Liver (tissue), 9 donors: ENCODE results near the gene S100A13. TPM values are rescaled to one million over a fixed set of nuclear protein-coding genes. Genes with fewer than 3 reads are reported as not detected.

Experiments used
- DNase-seq: peaks from one replicate; pipeline ENCODE4 v3.0.0-alpha.2; 2017; ENCODE audit warnings: low spot score
- H3K27ac ChIP-seq, 2 donors: one replicate each; pipeline ENCODE4 v1.7.0; 2013; ENCODE audit warnings: inconsistent platforms in 2 of 2, low read length in 2 of 2, control low read depth in 1 of 2, low read depth in 1 of 2, mild to moderate bottlenecking in 1 of 2
- H3K27me3 ChIP-seq, 4 donors: one replicate each; pipeline versions ENCODE4 v1.6.1 to v1.7.0; 2013; ENCODE audit warnings: low read length in 3 of 4, inconsistent platforms in 1 of 4, mild to moderate bottlenecking in 1 of 4, moderate library complexity in 1 of 4; ENCODE audit not compliant: control insufficient read depth in 4 of 4, insufficient read depth in 4 of 4
- H3K36me3 ChIP-seq, 4 donors: one replicate each; pipeline versions ENCODE4 v1.6.1 to v1.7.0; 2013; ENCODE audit warnings: low read length in 3 of 4, mild to moderate bottlenecking in 3 of 4, low read depth in 1 of 4, moderate library complexity in 1 of 4; ENCODE audit not compliant: control insufficient read depth in 4 of 4, insufficient read depth in 3 of 4
- H3K4me1 ChIP-seq, 4 donors: one replicate each; pipeline versions ENCODE4 v1.6.1 to v1.7.0; 2013; ENCODE audit warnings: low read length in 3 of 4, mild to moderate bottlenecking in 3 of 4, moderate library complexity in 1 of 4; ENCODE audit not compliant: control insufficient read depth in 4 of 4, insufficient read depth in 4 of 4
- H3K4me3 ChIP-seq, 3 donors: one replicate each; pipeline versions ENCODE4 v1.6.1 to v1.7.0; 2013; ENCODE audit warnings: low read length in 3 of 3, control low read depth in 1 of 3, low read depth in 1 of 3, mild to moderate bottlenecking in 1 of 3
- H3K9ac ChIP-seq, 2 donors: one replicate each; pipeline ENCODE4 v1.7.0; 2013; ENCODE audit warnings: low read length in 2 of 2, mild to moderate bottlenecking in 2 of 2, moderate library complexity in 2 of 2, control low read depth in 1 of 2, low read depth in 1 of 2
- H3K9me3 ChIP-seq, 4 donors: one replicate each; pipeline versions ENCODE4 v1.6.1 to v1.7.0; 2013; ENCODE audit warnings: low read length in 3 of 4; ENCODE audit not compliant: control insufficient read depth in 4 of 4
- EGR1 ChIP-seq, 2 donors: IDR thresholded peaks; 2 replicates each; pipeline ENCODE4 v1.6.1; 2016 to 2018; ENCODE audit warnings: antibody characterized with exemption in 2 of 2, low read depth in 2 of 2
- FOXA1 ChIP-seq: IDR thresholded peaks from 2 replicates; pipeline ENCODE4 v1.6.1; 2016; ENCODE audit warnings: antibody characterized with exemption
- FOXA2 ChIP-seq: IDR thresholded peaks from 2 replicates; pipeline ENCODE4 v1.6.1; 2016; ENCODE audit warnings: antibody characterized with exemption
- GABPA ChIP-seq, 2 donors: IDR thresholded peaks in 1 of 2; conservative IDR thresholded peaks in 1 of 2; 2 replicates each; pipeline ENCODE4 v1.6.1; 2016; ENCODE audit warnings: antibody characterized with exemption in 2 of 2, mild to moderate bottlenecking in 1 of 2, moderate library complexity in 1 of 2
- HNF4A ChIP-seq, 2 donors: conservative IDR thresholded peaks; 2 replicates each; pipeline ENCODE4 v1.6.1; 2016; ENCODE audit warnings: antibody characterized with exemption in 2 of 2, mild to moderate bottlenecking in 2 of 2
- HNF4G ChIP-seq: IDR thresholded peaks from 2 replicates; pipeline ENCODE4 v1.6.1; 2016; ENCODE audit warnings: antibody characterized with exemption
- JUND ChIP-seq, 2 donors: IDR thresholded peaks; 2 replicates each; pipeline ENCODE4 v1.6.1; 2016; ENCODE audit warnings: antibody characterized with exemption in 2 of 2
- NR2F2 ChIP-seq: IDR thresholded peaks from 2 replicates; pipeline ENCODE4 v1.6.1; 2016; ENCODE audit warnings: antibody characterized with exemption
- RAD21 ChIP-seq, 2 donors: IDR thresholded peaks; 2 replicates each; pipeline ENCODE4 v1.6.1; 2016; ENCODE audit warnings: antibody characterized with exemption in 2 of 2, mild to moderate bottlenecking in 2 of 2
- RXRA ChIP-seq, 2 donors: IDR thresholded peaks; 2 replicates each; pipeline ENCODE4 v1.6.1; 2017 to 2018; ENCODE audit warnings: antibody characterized with exemption in 2 of 2, mild to moderate bottlenecking in 1 of 2
- SP1 ChIP-seq: IDR thresholded peaks from 2 replicates; pipeline ENCODE4 v1.6.1; 2018; ENCODE audit warnings: antibody characterized with exemption, mild to moderate bottlenecking
- TAF1 ChIP-seq: conservative IDR thresholded peaks from 2 replicates; pipeline ENCODE4 v1.6.1; 2016; ENCODE audit warnings: antibody characterized with exemption, mild to moderate bottlenecking
- YY1 ChIP-seq: IDR thresholded peaks from 2 replicates; pipeline ENCODE4 v1.6.1; 2016; ENCODE audit warnings: antibody characterized with exemption, mild to moderate bottlenecking
- WGBS: extraction: QIAGEN DNeasy Blood & Tissue Kit; methylation state at CpG from one replicate; pipeline ENCODE4 v1.1.7; 2013; 5-methylcytosine and 5-hydroxymethylcytosine counted together
- polyA plus RNA-seq, 2 donors: library from polyadenylated mRNA; stranded (reverse) in 1 of 2; unstranded in 1 of 2; fragments of 200-250 nt in 1 of 2; fragments of >200 nt in 1 of 2; fragmentation: Nextera tagmentation in 1 of 2; extraction: Ambion mirVana in 1 of 2; gene quantifications; one replicate each; pipeline versions ENCODE4 v1.2.1 to v1.2.3, GENCODE V29; 2013 to 2015
- total RNA-seq, 2 donors: library from RNA; depleted of rRNA; stranded (reverse); fragments of >200 nt; gene quantifications; one replicate each; pipeline ENCODE4 v1.2.3, GENCODE V29; 2014
- TF ChIP-seq, protein P1 (sequence below): fragments of 150-350 bp; IDR thresholded peaks from 2 replicates; pipeline ENCODE4 v1.5.1; 2017; ENCODE audit warnings: improper control_type of control experiment, low read depth, low read length; ENCODE audit not compliant: missing input control
- TF ChIP-seq, protein P2 (sequence below): IDR thresholded peaks from 2 replicates; pipeline ENCODE4 v1.6.1; 2016; ENCODE audit warnings: antibody characterized with exemption
- TF ChIP-seq, protein P3 (sequence below): IDR thresholded peaks from 2 replicates; pipeline ENCODE4 v1.6.1; 2016; ENCODE audit warnings: antibody characterized with exemption
- TF ChIP-seq, protein P4 (sequence below): IDR thresholded peaks from 2 replicates; pipeline ENCODE4 v1.6.1; 2016; ENCODE audit warnings: antibody characterized with exemption, mild to moderate bottlenecking
- TF ChIP-seq, protein P5 (sequence below): IDR thresholded peaks from 2 replicates; pipeline ENCODE4 v1.6.1; 2016; ENCODE audit warnings: antibody characterized with exemption
- donor health status: healthy.
- donor health status: healthy.
- donor health status: healthy.
- donor health status: healthy.
- donor health status: healthy.

Gene S100A13
- total and polyA plus RNA-seq, 4 donors: 5.3 to 23.0 (median 15.7) TPM

DNA sequence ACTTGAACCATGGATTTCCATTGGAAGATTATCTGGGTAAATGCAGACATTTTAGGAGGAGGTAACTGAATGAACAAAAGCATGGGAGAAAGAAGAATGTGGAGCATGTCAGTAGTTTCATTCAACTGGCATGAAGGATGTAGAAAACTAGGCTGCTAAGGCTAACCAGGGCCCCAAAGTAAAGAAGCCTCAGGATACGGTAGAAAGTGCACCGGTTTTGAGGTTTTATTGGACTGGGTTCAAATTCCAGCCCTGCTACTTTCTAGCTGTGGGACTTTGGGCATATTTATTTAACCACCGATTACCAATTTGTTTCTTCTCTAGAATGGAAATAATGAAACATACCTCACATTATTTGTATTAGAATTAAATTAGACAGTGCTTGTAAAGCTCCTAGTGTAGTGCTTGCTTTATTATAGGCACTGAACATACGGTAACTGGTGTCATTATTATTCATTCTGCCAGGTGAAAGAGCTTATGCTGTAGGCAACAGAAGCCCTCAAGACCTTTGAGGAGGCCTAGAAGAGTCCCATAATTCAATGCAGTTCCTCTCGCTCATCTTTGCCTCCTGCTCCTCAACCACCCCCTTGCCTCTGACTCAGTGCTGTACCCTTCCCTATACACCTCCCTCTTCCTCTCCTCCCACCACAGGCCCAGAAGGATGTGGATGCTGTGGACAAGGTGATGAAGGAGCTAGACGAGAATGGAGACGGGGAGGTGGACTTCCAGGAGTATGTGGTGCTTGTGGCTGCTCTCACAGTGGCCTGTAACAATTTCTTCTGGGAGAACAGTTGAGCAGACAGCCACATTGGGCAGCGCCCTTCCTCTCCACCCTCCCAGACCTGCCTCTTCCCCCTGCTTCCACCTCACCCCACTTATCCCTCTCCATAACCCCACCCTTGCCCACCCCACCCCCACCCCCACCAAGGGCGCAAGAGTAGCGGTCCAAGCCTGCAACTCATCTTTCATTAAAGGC lies 4.0 kb upstream of the S100A13 start:
- H3K27ac ChIP-seq: no peak overlapping the region
- H3K4me1 ChIP-seq: peaks cover 15 to 32% (median 26%) of the 10 kb centered on the region in 4 donors

More for the DNA sequence above, 4.0 kb upstream of the S100A13 start:
- TF ChIP-seq EGR1 (IDR thresholded peaks at IDR 0.05; ENCODE audit: low read depth in 2 of 2) (peak in 1 of 2 donors; percentile 72), RAD21 (IDR thresholded peaks at IDR 0.05) (no peak), SP1 (peak; percentile 82), TAF1 (no peak), GABPA (IDR thresholded peaks at IDR 0.05 in 1 of 2, conservative IDR thresholded peaks at IDR 0.05 in 1 of 2) (no peak), JUND (IDR thresholded peaks at IDR 0.05) (peak; percentile 46 to 77), NR2F2 (no peak), FOXA1 (peak; percentile 41), HNF4A (conservative IDR thresholded peaks at IDR 0.05) (peak; percentile 95 to 96), FOXA2 (peak; percentile 22), HNF4G (peak; percentile 71), YY1 (no peak), RXRA (IDR thresholded peaks at IDR 0.05) (peak in 1 of 2 donors; percentile 18)
- TF ChIP-seq, protein P1, sequence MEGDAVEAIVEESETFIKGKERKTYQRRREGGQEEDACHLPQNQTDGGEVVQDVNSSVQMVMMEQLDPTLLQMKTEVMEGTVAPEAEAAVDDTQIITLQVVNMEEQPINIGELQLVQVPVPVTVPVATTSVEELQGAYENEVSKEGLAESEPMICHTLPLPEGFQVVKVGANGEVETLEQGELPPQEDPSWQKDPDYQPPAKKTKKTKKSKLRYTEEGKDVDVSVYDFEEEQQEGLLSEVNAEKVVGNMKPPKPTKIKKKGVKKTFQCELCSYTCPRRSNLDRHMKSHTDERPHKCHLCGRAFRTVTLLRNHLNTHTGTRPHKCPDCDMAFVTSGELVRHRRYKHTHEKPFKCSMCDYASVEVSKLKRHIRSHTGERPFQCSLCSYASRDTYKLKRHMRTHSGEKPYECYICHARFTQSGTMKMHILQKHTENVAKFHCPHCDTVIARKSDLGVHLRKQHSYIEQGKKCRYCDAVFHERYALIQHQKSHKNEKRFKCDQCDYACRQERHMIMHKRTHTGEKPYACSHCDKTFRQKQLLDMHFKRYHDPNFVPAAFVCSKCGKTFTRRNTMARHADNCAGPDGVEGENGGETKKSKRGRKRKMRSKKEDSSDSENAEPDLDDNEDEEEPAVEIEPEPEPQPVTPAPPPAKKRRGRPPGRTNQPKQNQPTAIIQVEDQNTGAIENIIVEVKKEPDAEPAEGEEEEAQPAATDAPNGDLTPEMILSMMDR: no peak
- TF ChIP-seq, protein P2, sequence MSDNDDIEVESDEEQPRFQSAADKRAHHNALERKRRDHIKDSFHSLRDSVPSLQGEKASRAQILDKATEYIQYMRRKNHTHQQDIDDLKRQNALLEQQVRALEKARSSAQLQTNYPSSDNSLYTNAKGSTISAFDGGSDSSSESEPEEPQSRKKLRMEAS: no peak
- TF ChIP-seq, protein P3, sequence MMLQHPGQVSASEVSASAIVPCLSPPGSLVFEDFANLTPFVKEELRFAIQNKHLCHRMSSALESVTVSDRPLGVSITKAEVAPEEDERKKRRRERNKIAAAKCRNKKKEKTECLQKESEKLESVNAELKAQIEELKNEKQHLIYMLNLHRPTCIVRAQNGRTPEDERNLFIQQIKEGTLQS: no peak
- TF ChIP-seq, protein P4, sequence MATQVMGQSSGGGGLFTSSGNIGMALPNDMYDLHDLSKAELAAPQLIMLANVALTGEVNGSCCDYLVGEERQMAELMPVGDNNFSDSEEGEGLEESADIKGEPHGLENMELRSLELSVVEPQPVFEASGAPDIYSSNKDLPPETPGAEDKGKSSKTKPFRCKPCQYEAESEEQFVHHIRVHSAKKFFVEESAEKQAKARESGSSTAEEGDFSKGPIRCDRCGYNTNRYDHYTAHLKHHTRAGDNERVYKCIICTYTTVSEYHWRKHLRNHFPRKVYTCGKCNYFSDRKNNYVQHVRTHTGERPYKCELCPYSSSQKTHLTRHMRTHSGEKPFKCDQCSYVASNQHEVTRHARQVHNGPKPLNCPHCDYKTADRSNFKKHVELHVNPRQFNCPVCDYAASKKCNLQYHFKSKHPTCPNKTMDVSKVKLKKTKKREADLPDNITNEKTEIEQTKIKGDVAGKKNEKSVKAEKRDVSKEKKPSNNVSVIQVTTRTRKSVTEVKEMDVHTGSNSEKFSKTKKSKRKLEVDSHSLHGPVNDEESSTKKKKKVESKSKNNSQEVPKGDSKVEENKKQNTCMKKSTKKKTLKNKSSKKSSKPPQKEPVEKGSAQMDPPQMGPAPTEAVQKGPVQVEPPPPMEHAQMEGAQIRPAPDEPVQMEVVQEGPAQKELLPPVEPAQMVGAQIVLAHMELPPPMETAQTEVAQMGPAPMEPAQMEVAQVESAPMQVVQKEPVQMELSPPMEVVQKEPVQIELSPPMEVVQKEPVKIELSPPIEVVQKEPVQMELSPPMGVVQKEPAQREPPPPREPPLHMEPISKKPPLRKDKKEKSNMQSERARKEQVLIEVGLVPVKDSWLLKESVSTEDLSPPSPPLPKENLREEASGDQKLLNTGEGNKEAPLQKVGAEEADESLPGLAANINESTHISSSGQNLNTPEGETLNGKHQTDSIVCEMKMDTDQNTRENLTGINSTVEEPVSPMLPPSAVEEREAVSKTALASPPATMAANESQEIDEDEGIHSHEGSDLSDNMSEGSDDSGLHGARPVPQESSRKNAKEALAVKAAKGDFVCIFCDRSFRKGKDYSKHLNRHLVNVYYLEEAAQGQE: no peak
- TF ChIP-seq, protein P5, sequence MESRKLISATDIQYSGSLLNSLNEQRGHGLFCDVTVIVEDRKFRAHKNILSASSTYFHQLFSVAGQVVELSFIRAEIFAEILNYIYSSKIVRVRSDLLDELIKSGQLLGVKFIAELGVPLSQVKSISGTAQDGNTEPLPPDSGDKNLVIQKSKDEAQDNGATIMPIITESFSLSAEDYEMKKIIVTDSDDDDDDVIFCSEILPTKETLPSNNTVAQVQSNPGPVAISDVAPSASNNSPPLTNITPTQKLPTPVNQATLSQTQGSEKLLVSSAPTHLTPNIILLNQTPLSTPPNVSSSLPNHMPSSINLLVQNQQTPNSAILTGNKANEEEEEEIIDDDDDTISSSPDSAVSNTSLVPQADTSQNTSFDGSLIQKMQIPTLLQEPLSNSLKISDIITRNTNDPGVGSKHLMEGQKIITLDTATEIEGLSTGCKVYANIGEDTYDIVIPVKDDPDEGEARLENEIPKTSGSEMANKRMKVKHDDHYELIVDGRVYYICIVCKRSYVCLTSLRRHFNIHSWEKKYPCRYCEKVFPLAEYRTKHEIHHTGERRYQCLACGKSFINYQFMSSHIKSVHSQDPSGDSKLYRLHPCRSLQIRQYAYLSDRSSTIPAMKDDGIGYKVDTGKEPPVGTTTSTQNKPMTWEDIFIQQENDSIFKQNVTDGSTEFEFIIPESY: no peak
- Histone ChIP-seq H3K27me3 (no peaks in the 10 kb centered on the region), H3K9ac (no peak overlapping the region), H3K4me3 (no peak overlapping the region), H3K9me3 (no peaks in the 10 kb centered on the region), H3K36me3 (peaks cover 0 to 3% (median under 1%) of the 10 kb centered on the region in 4 donors)
- 72% methylated on average over 10 of the region's 10 CpGs for WGBS
- DNase-seq: no peak
